ENCODE results near the gene FCGR3B.
"Not testable (repeated sequence)": the region's sequence is repeated elsewhere in the genome, so short reads cannot be mapped to it uniquely, and the experiment has no call there.

FCGR3B gene

GRCh38 chr1:161606541-161607336 is 24.2 kb downstream of the FCGR3B start:
- H3K9me3 ChIP-seq (ENCODE audit: low read length); H3K27me3 ChIP-seq (ENCODE audit: insufficient read depth, low read length); H3K4me1 ChIP-seq (ENCODE audit: insufficient read depth, low read length); H3K36me3 ChIP-seq (ENCODE audit: insufficient read depth, low read length); H2AFZ ChIP-seq (ENCODE audit: low read depth, low read length); H3K4me3 ChIP-seq (ENCODE audit: low read length): not testable (repeated sequence)

- H3K4me1 ChIP-seq (ENCODE audit: insufficient read depth, low read length); H3K27me3 ChIP-seq (ENCODE audit: insufficient read depth, low read length); H3K36me3 ChIP-seq (ENCODE audit: insufficient read depth, low read length); H2AFZ ChIP-seq (ENCODE audit: low read depth, low read length); H3K4me3 ChIP-seq (ENCODE audit: low read length); H3K9me3 ChIP-seq (ENCODE audit: low read length): not testable (repeated sequence)
Measured at GRCh38 chr1:161605762-161606540, 25.0 kb downstream of the FCGR3B start.

GRCh38 chr1:161605024-161605423 is 26.0 kb downstream of the FCGR3B start:
- not testable (repeated sequence) for H3K27me3 ChIP-seq (ENCODE audit: insufficient read depth, low read length); H3K9me3 ChIP-seq (ENCODE audit: low read length); H3K4me3 ChIP-seq (ENCODE audit: low read length); H2AFZ ChIP-seq (ENCODE audit: low read depth, low read length); H3K4me1 ChIP-seq (ENCODE audit: insufficient read depth, low read length); H3K36me3 ChIP-seq (ENCODE audit: insufficient read depth, low read length)

- not testable (repeated sequence) for H2AFZ ChIP-seq (ENCODE audit: low read depth, low read length)
Measured at GRCh38 chr1:161597077-161597476, 33.9 kb downstream of the FCGR3B start.

GRCh38 chr1:161595583-161595982 is 35.4 kb downstream of the FCGR3B start:
- H2AFZ ChIP-seq (ENCODE audit: low read depth, low read length); H3K27me3 ChIP-seq (ENCODE audit: insufficient read depth, low read length); H3K4me1 ChIP-seq (ENCODE audit: insufficient read depth, low read length); H3K9me3 ChIP-seq (ENCODE audit: low read length); H3K36me3 ChIP-seq (ENCODE audit: insufficient read depth, low read length); H3K4me3 ChIP-seq (ENCODE audit: low read length): not testable (repeated sequence)

More at GRCh38 chr1:161597077-161597476, 33.9 kb downstream of the FCGR3B start:
- not testable (repeated sequence) for H3K4me3 ChIP-seq (ENCODE audit: low read length); H3K4me1 ChIP-seq (ENCODE audit: insufficient read depth, low read length); H3K27me3 ChIP-seq (ENCODE audit: insufficient read depth, low read length); H3K36me3 ChIP-seq (ENCODE audit: insufficient read depth, low read length); H3K9me3 ChIP-seq (ENCODE audit: low read length)

- not testable (repeated sequence) for H3K9me3 ChIP-seq (ENCODE audit: low read length); H3K4me1 ChIP-seq (ENCODE audit: insufficient read depth, low read length); H3K27me3 ChIP-seq (ENCODE audit: insufficient read depth, low read length); H2AFZ ChIP-seq (ENCODE audit: low read depth, low read length); H3K36me3 ChIP-seq (ENCODE audit: insufficient read depth, low read length); H3K4me3 ChIP-seq (ENCODE audit: low read length)
Measured at GRCh38 chr1:161595173-161595572, 35.8 kb downstream of the FCGR3B start.

- H3K4me3 ChIP-seq (ENCODE audit: low read length); H3K4me1 ChIP-seq (ENCODE audit: insufficient read depth, low read length); H3K9me3 ChIP-seq (ENCODE audit: low read length): not testable (repeated sequence)
Measured at GRCh38 chr1:161594269-161594984, 36.5 kb downstream of the FCGR3B start.

GRCh38 chr1:161593092-161593755 is 37.8 kb downstream of the FCGR3B start:
- H3K27me3 ChIP-seq (ENCODE audit: insufficient read depth, low read length); H3K9me3 ChIP-seq (ENCODE audit: low read length); H2AFZ ChIP-seq (ENCODE audit: low read depth, low read length); H3K36me3 ChIP-seq (ENCODE audit: insufficient read depth, low read length); H3K4me1 ChIP-seq (ENCODE audit: insufficient read depth, low read length); H3K4me3 ChIP-seq (ENCODE audit: low read length): not testable (repeated sequence)

More at GRCh38 chr1:161594269-161594984, 36.5 kb downstream of the FCGR3B start:
- H2AFZ ChIP-seq (ENCODE audit: low read depth, low read length); H3K36me3 ChIP-seq (ENCODE audit: insufficient read depth, low read length); H3K27me3 ChIP-seq (ENCODE audit: insufficient read depth, low read length): not testable (repeated sequence)

GRCh38 chr1:161592586-161592985 is 38.4 kb downstream of the FCGR3B start:
- not testable (repeated sequence) for H3K27me3 ChIP-seq (ENCODE audit: insufficient read depth, low read length); H3K4me1 ChIP-seq (ENCODE audit: insufficient read depth, low read length)

GRCh38 chr1:161589920-161590319 is 41.1 kb downstream of the FCGR3B start:
- H3K27me3 ChIP-seq (ENCODE audit: insufficient read depth, low read length); H3K4me1 ChIP-seq (ENCODE audit: insufficient read depth, low read length); H3K4me3 ChIP-seq (ENCODE audit: low read length); H2AFZ ChIP-seq (ENCODE audit: low read depth, low read length); H3K9me3 ChIP-seq (ENCODE audit: low read length); H3K36me3 ChIP-seq (ENCODE audit: insufficient read depth, low read length): not testable (repeated sequence)

More at GRCh38 chr1:161592586-161592985, 38.4 kb downstream of the FCGR3B start:
- not testable (repeated sequence) for H2AFZ ChIP-seq (ENCODE audit: low read depth, low read length); H3K4me3 ChIP-seq (ENCODE audit: low read length); H3K36me3 ChIP-seq (ENCODE audit: insufficient read depth, low read length); H3K9me3 ChIP-seq (ENCODE audit: low read length)

GRCh38 chr1:161589365-161589764 is 41.6 kb downstream of the FCGR3B start:
- not testable (repeated sequence) for H3K9me3 ChIP-seq (ENCODE audit: low read length); H2AFZ ChIP-seq (ENCODE audit: low read depth, low read length); H3K4me1 ChIP-seq (ENCODE audit: insufficient read depth, low read length); H3K4me3 ChIP-seq (ENCODE audit: low read length); H3K27me3 ChIP-seq (ENCODE audit: insufficient read depth, low read length); H3K36me3 ChIP-seq (ENCODE audit: insufficient read depth, low read length)

GRCh38 chr1:161588596-161588995 is 42.4 kb downstream of the FCGR3B start:
- H3K4me3 ChIP-seq (ENCODE audit: low read length); H2AFZ ChIP-seq (ENCODE audit: low read depth, low read length); H3K9me3 ChIP-seq (ENCODE audit: low read length); H3K4me1 ChIP-seq (ENCODE audit: insufficient read depth, low read length); H3K36me3 ChIP-seq (ENCODE audit: insufficient read depth, low read length); H3K27me3 ChIP-seq (ENCODE audit: insufficient read depth, low read length): not testable (repeated sequence)

- not testable (repeated sequence) for H3K36me3 ChIP-seq (ENCODE audit: insufficient read depth, low read length); H3K9me3 ChIP-seq (ENCODE audit: low read length); H3K27me3 ChIP-seq (ENCODE audit: insufficient read depth, low read length)
Measured at GRCh38 chr1:161582882-161583281, 48.1 kb downstream of the FCGR3B start.

More at GRCh38 chr1:161582882-161583281, 48.1 kb downstream of the FCGR3B start:
- H3K4me1 ChIP-seq (ENCODE audit: insufficient read depth, low read length); H2AFZ ChIP-seq (ENCODE audit: low read depth, low read length); H3K4me3 ChIP-seq (ENCODE audit: low read length): not testable (repeated sequence)
